Liver (tissue), 9 donors: Measurements from ENCODE around the gene WFIKKN1. TPM values are rescaled to one million over a fixed set of nuclear protein-coding genes. Genes with fewer than 3 reads are reported as not detected.

Source experiments
- DNase-seq: peaks from one replicate; pipeline ENCODE4 v3.0.0-alpha.2; 2017; ENCODE audit warnings: low spot score
- H3K27ac ChIP-seq, 2 donors: one replicate each; pipeline ENCODE4 v1.7.0; 2013; ENCODE audit warnings: inconsistent platforms in 2 of 2, low read length in 2 of 2, control low read depth in 1 of 2, low read depth in 1 of 2, mild to moderate bottlenecking in 1 of 2
- H3K27me3 ChIP-seq, 4 donors: one replicate each; pipeline versions ENCODE4 v1.6.1 to v1.7.0; 2013; ENCODE audit warnings: low read length in 3 of 4, inconsistent platforms in 1 of 4, mild to moderate bottlenecking in 1 of 4, moderate library complexity in 1 of 4; ENCODE audit not compliant: control insufficient read depth in 4 of 4, insufficient read depth in 4 of 4
- H3K36me3 ChIP-seq, 4 donors: one replicate each; pipeline versions ENCODE4 v1.6.1 to v1.7.0; 2013; ENCODE audit warnings: low read length in 3 of 4, mild to moderate bottlenecking in 3 of 4, low read depth in 1 of 4, moderate library complexity in 1 of 4; ENCODE audit not compliant: control insufficient read depth in 4 of 4, insufficient read depth in 3 of 4
- H3K4me1 ChIP-seq, 4 donors: one replicate each; pipeline versions ENCODE4 v1.6.1 to v1.7.0; 2013; ENCODE audit warnings: low read length in 3 of 4, mild to moderate bottlenecking in 3 of 4, moderate library complexity in 1 of 4; ENCODE audit not compliant: control insufficient read depth in 4 of 4, insufficient read depth in 4 of 4
- H3K4me3 ChIP-seq, 3 donors: one replicate each; pipeline versions ENCODE4 v1.6.1 to v1.7.0; 2013; ENCODE audit warnings: low read length in 3 of 3, control low read depth in 1 of 3, low read depth in 1 of 3, mild to moderate bottlenecking in 1 of 3
- H3K9ac ChIP-seq, 2 donors: one replicate each; pipeline ENCODE4 v1.7.0; 2013; ENCODE audit warnings: low read length in 2 of 2, mild to moderate bottlenecking in 2 of 2, moderate library complexity in 2 of 2, control low read depth in 1 of 2, low read depth in 1 of 2
- H3K9me3 ChIP-seq, 4 donors: one replicate each; pipeline versions ENCODE4 v1.6.1 to v1.7.0; 2013; ENCODE audit warnings: low read length in 3 of 4; ENCODE audit not compliant: control insufficient read depth in 4 of 4
- ATF3 ChIP-seq: IDR thresholded peaks from 2 replicates; pipeline ENCODE4 v1.6.1; 2016; ENCODE audit warnings: antibody characterized with exemption
- EGR1 ChIP-seq, 2 donors: IDR thresholded peaks; 2 replicates each; pipeline ENCODE4 v1.6.1; 2016 to 2018; ENCODE audit warnings: antibody characterized with exemption in 2 of 2, low read depth in 2 of 2
- FOXA1 ChIP-seq: IDR thresholded peaks from 2 replicates; pipeline ENCODE4 v1.6.1; 2016; ENCODE audit warnings: antibody characterized with exemption
- FOXA2 ChIP-seq: IDR thresholded peaks from 2 replicates; pipeline ENCODE4 v1.6.1; 2016; ENCODE audit warnings: antibody characterized with exemption
- GABPA ChIP-seq, 2 donors: IDR thresholded peaks in 1 of 2; conservative IDR thresholded peaks in 1 of 2; 2 replicates each; pipeline ENCODE4 v1.6.1; 2016; ENCODE audit warnings: antibody characterized with exemption in 2 of 2, mild to moderate bottlenecking in 1 of 2, moderate library complexity in 1 of 2
- HNF4A ChIP-seq, 2 donors: conservative IDR thresholded peaks; 2 replicates each; pipeline ENCODE4 v1.6.1; 2016; ENCODE audit warnings: antibody characterized with exemption in 2 of 2, mild to moderate bottlenecking in 2 of 2
- HNF4G ChIP-seq: IDR thresholded peaks from 2 replicates; pipeline ENCODE4 v1.6.1; 2016; ENCODE audit warnings: antibody characterized with exemption
- JUND ChIP-seq, 2 donors: IDR thresholded peaks; 2 replicates each; pipeline ENCODE4 v1.6.1; 2016; ENCODE audit warnings: antibody characterized with exemption in 2 of 2
- NR2F2 ChIP-seq: IDR thresholded peaks from 2 replicates; pipeline ENCODE4 v1.6.1; 2016; ENCODE audit warnings: antibody characterized with exemption
- RAD21 ChIP-seq, 2 donors: IDR thresholded peaks; 2 replicates each; pipeline ENCODE4 v1.6.1; 2016; ENCODE audit warnings: antibody characterized with exemption in 2 of 2, mild to moderate bottlenecking in 2 of 2
- RXRA ChIP-seq, 2 donors: IDR thresholded peaks; 2 replicates each; pipeline ENCODE4 v1.6.1; 2017 to 2018; ENCODE audit warnings: antibody characterized with exemption in 2 of 2, mild to moderate bottlenecking in 1 of 2
- SP1 ChIP-seq: IDR thresholded peaks from 2 replicates; pipeline ENCODE4 v1.6.1; 2018; ENCODE audit warnings: antibody characterized with exemption, mild to moderate bottlenecking
- TAF1 ChIP-seq: conservative IDR thresholded peaks from 2 replicates; pipeline ENCODE4 v1.6.1; 2016; ENCODE audit warnings: antibody characterized with exemption, mild to moderate bottlenecking
- YY1 ChIP-seq: IDR thresholded peaks from 2 replicates; pipeline ENCODE4 v1.6.1; 2016; ENCODE audit warnings: antibody characterized with exemption, mild to moderate bottlenecking
- WGBS: extraction: QIAGEN DNeasy Blood & Tissue Kit; methylation state at CpG from one replicate; pipeline ENCODE4 v1.1.7; 2013; 5-methylcytosine and 5-hydroxymethylcytosine counted together
- polyA plus RNA-seq, 2 donors: library from polyadenylated mRNA; stranded (reverse) in 1 of 2; unstranded in 1 of 2; fragments of 200-250 nt in 1 of 2; fragments of >200 nt in 1 of 2; fragmentation: Nextera tagmentation in 1 of 2; extraction: Ambion mirVana in 1 of 2; gene quantifications; one replicate each; pipeline versions ENCODE4 v1.2.1 to v1.2.3, GENCODE V29; 2013 to 2015
- total RNA-seq, 2 donors: library from RNA; depleted of rRNA; stranded (reverse); fragments of >200 nt; gene quantifications; one replicate each; pipeline ENCODE4 v1.2.3, GENCODE V29; 2014
- TF ChIP-seq, protein P1 (sequence below): IDR thresholded peaks from 2 replicates; pipeline ENCODE4 v1.6.1; 2016; ENCODE audit warnings: antibody characterized with exemption
- TF ChIP-seq, protein P2 (sequence below): IDR thresholded peaks from 2 replicates; pipeline ENCODE4 v1.6.1; 2016; ENCODE audit warnings: antibody characterized with exemption, mild to moderate bottlenecking
- TF ChIP-seq, protein P3 (sequence below): IDR thresholded peaks from 2 replicates; pipeline ENCODE4 v1.6.1; 2016; ENCODE audit warnings: antibody characterized with exemption
- donor health status: healthy.
- donor health status: healthy.
- donor health status: healthy.
- donor health status: healthy.
- donor health status: healthy.

The WFIKKN1 gene
- total and polyA plus RNA-seq, 4 donors, result 0.19 to 1.2 (median 0.46) TPM

GRCh38 chr16:582614-583331, 48.0 kb upstream of the WFIKKN1 start:
- no peaks in the 10 kb centered on the region for H3K27me3 ChIP-seq
- peaks cover 12 to 46% (median 37%) of the 10 kb centered on the region in 4 donors for H3K4me1 ChIP-seq
- H3K36me3 ChIP-seq, result no peaks in the 10 kb centered on the region
- H3K27ac ChIP-seq, result no peak overlapping the region
- no peak overlapping the region for H3K4me3 ChIP-seq
- 77% methylated on average over 21 of the region's 21 CpGs for WGBS
- TF ChIP-seq EGR1 (IDR thresholded peaks at IDR 0.05; ENCODE audit: low read depth in 2 of 2) (no peak), NR2F2 (no peak), JUND (IDR thresholded peaks at IDR 0.05) (no peak), SP1 (no peak), FOXA1 (no peak), RXRA (IDR thresholded peaks at IDR 0.05) (peak in 1 of 2 donors; percentile 21), RAD21 (IDR thresholded peaks at IDR 0.05) (peak in 1 of 2 donors; percentile 25)
- TF ChIP-seq, protein P1, sequence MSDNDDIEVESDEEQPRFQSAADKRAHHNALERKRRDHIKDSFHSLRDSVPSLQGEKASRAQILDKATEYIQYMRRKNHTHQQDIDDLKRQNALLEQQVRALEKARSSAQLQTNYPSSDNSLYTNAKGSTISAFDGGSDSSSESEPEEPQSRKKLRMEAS, result no peak
- no peak for DNase-seq
- no peaks in the 10 kb centered on the region for H3K9me3 ChIP-seq
- peak overlapping the region in 1 of 2 donors; percentile 12 for H3K9ac ChIP-seq

- WGBS, result 45% methylated on average over 16 of the region's 16 CpGs
- no peak overlapping the region for H3K9ac ChIP-seq
Observed at GRCh38 chr16:583470-583814, 47.3 kb upstream of the WFIKKN1 start.

More at GRCh38 chr16:583470-583814, 47.3 kb upstream of the WFIKKN1 start:
- H3K36me3 ChIP-seq, result no peaks in the 10 kb centered on the region
- no peaks in the 10 kb centered on the region for H3K27me3 ChIP-seq
- H3K4me1 ChIP-seq, result peaks cover 14 to 53% (median 39%) of the 10 kb centered on the region in 4 donors
- no peak for DNase-seq
- H3K27ac ChIP-seq, result peak overlapping the region in 1 of 2 donors; percentile 34
- no peaks in the 10 kb centered on the region for H3K9me3 ChIP-seq
- H3K4me3 ChIP-seq, result no peak overlapping the region
- no peak for TF ChIP-seq FOXA1
- TF ChIP-seq SP1, result no peak
- no peak for TF ChIP-seq TAF1
- no peak for TF ChIP-seq HNF4A (conservative IDR thresholded peaks at IDR 0.05)
- TF ChIP-seq NR2F2, result no peak
- TF ChIP-seq EGR1 (IDR thresholded peaks at IDR 0.05; ENCODE audit: low read depth in 2 of 2), result no peak
- no peak for TF ChIP-seq ATF3
- TF ChIP-seq, protein P2, sequence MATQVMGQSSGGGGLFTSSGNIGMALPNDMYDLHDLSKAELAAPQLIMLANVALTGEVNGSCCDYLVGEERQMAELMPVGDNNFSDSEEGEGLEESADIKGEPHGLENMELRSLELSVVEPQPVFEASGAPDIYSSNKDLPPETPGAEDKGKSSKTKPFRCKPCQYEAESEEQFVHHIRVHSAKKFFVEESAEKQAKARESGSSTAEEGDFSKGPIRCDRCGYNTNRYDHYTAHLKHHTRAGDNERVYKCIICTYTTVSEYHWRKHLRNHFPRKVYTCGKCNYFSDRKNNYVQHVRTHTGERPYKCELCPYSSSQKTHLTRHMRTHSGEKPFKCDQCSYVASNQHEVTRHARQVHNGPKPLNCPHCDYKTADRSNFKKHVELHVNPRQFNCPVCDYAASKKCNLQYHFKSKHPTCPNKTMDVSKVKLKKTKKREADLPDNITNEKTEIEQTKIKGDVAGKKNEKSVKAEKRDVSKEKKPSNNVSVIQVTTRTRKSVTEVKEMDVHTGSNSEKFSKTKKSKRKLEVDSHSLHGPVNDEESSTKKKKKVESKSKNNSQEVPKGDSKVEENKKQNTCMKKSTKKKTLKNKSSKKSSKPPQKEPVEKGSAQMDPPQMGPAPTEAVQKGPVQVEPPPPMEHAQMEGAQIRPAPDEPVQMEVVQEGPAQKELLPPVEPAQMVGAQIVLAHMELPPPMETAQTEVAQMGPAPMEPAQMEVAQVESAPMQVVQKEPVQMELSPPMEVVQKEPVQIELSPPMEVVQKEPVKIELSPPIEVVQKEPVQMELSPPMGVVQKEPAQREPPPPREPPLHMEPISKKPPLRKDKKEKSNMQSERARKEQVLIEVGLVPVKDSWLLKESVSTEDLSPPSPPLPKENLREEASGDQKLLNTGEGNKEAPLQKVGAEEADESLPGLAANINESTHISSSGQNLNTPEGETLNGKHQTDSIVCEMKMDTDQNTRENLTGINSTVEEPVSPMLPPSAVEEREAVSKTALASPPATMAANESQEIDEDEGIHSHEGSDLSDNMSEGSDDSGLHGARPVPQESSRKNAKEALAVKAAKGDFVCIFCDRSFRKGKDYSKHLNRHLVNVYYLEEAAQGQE, result no peak
- TF ChIP-seq RAD21 (IDR thresholded peaks at IDR 0.05), result no peak
- TF ChIP-seq, protein P3, sequence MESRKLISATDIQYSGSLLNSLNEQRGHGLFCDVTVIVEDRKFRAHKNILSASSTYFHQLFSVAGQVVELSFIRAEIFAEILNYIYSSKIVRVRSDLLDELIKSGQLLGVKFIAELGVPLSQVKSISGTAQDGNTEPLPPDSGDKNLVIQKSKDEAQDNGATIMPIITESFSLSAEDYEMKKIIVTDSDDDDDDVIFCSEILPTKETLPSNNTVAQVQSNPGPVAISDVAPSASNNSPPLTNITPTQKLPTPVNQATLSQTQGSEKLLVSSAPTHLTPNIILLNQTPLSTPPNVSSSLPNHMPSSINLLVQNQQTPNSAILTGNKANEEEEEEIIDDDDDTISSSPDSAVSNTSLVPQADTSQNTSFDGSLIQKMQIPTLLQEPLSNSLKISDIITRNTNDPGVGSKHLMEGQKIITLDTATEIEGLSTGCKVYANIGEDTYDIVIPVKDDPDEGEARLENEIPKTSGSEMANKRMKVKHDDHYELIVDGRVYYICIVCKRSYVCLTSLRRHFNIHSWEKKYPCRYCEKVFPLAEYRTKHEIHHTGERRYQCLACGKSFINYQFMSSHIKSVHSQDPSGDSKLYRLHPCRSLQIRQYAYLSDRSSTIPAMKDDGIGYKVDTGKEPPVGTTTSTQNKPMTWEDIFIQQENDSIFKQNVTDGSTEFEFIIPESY, result no peak
- TF ChIP-seq FOXA2, result no peak
- TF ChIP-seq YY1, result no peak
- TF ChIP-seq JUND (IDR thresholded peaks at IDR 0.05), result no peak
- no peak for TF ChIP-seq HNF4G
- TF ChIP-seq GABPA (IDR thresholded peaks at IDR 0.05 in 1 of 2, conservative IDR thresholded peaks at IDR 0.05 in 1 of 2), result no peak
